ENCODE measurements around the gene PCMT1. TPM values are rescaled to one million over a fixed set of nuclear protein-coding genes. Genes with fewer than 3 reads are reported as not detected.

PCMT1 gene
- total RNA-seq, 6 experiments from 2014 or later = 40.7 to 84.5 (median 47.7) TPM

DNA sequence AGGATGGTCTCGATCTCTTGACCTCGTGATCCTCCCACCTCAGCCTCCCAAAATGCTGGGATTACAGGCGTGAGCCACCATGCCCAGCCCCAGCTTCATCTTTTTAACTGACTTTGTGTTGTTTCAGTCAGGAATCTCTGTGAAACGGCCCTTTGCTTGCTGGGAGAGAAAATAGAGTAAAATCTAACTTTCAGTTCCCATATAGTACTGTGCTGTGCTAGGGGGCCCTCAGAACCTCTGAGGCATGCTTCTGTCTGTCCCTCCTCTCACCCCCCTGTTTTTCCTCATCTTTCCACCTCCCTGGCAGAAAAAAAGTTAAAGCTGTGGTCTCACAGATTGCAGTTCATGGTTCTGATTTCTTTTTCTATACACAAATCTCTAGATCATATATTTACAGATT lies 66.2 kb downstream of the PCMT1 start:
- peaks cover 0 to 7% (median 0%) of the 10 kb centered on the region in 4 donors for H3K36me3 ChIP-seq
- H3K27ac ChIP-seq = no peak overlapping the region
- TF ChIP-seq POLR2A (IDR thresholded peaks at IDR 0.05) = no peak
- TF ChIP-seq, protein P1, sequence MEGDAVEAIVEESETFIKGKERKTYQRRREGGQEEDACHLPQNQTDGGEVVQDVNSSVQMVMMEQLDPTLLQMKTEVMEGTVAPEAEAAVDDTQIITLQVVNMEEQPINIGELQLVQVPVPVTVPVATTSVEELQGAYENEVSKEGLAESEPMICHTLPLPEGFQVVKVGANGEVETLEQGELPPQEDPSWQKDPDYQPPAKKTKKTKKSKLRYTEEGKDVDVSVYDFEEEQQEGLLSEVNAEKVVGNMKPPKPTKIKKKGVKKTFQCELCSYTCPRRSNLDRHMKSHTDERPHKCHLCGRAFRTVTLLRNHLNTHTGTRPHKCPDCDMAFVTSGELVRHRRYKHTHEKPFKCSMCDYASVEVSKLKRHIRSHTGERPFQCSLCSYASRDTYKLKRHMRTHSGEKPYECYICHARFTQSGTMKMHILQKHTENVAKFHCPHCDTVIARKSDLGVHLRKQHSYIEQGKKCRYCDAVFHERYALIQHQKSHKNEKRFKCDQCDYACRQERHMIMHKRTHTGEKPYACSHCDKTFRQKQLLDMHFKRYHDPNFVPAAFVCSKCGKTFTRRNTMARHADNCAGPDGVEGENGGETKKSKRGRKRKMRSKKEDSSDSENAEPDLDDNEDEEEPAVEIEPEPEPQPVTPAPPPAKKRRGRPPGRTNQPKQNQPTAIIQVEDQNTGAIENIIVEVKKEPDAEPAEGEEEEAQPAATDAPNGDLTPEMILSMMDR (IDR thresholded peaks at IDR 0.05) = no peak
- H3K4me1 ChIP-seq = no peaks in the 10 kb centered on the region
- H3K9me3 ChIP-seq = no peaks in the 10 kb centered on the region
- 88% methylated on average over 2 of the region's 4 CpGs for WGBS (ENCODE audit: insufficient coverage, low coverage, low lambda C conversion rate, missing lambda C conversion rate)
- no peak overlapping the region for H3K4me3 ChIP-seq
- DNase-seq (no peak), ATAC-seq (no peak)
- intact Hi-C loops (cut with DNase I) = no loop called here
- H3K27me3 ChIP-seq = no peaks in the 10 kb centered on the region

DNA sequence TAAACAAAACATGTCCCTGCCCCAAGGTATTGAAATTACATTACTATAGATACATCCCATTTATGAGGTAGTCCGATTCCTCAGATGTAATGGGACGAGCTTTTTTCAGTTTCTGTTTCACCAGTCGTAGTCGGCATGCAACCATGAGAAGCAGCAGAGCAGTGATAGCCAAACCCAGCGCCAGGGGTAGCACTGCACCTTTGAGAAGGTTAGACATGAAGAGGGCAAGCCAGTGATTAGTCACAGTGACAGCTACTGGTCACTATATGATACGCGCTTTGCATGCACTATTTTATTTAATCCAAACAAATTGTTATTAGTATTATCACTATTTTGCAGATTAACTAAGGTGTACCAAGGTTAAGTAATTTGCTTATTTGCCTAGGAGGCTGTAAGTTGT lies 71.0 kb downstream of the PCMT1 start:
- Histone ChIP-seq H3K9me3 (no peaks in the 10 kb centered on the region), H3K4me1 (no peaks in the 10 kb centered on the region), H3K27me3 (no peaks in the 10 kb centered on the region), H3K4me3 (no peak overlapping the region), H3K36me3 (no peaks in the 10 kb centered on the region), H3K27ac (no peak overlapping the region)
- intact Hi-C loops (cut with DNase I) = no loop called here
- WGBS (ENCODE audit: insufficient coverage, low coverage, low lambda C conversion rate, missing lambda C conversion rate) = 91% methylated on average over 7 of the region's 7 CpGs
- ATAC-seq = no peak
- DNase-seq = no peak
- TF ChIP-seq, protein P1 (IDR thresholded peaks at IDR 0.05) = no peak
- TF ChIP-seq POLR2A (IDR thresholded peaks at IDR 0.05) = no peak

DNA sequence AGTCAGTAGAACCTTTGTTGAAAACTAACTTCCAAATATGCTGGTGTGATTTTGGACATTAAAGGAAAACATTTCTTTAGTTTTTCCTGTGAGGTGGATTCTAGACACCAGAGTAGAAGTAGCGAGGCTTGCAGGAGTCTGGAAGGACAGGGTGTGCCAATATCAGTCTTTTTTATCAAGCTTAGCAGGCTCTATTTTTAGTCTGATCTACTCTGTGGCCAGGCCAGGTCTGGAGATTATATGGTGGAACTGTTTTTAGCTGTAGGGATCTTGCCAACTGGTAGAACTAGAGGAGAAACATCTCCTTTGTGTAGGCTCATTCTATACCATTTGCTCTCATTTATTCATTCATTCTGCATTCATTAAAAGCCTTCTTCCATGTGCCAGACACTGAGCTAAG lies 72.0 kb downstream of the PCMT1 start:
- Histone ChIP-seq H3K4me1 (no peaks in the 10 kb centered on the region), H3K36me3 (peaks cover 0 to 4% (median 0%) of the 10 kb centered on the region in 4 donors), H3K4me3 (no peak overlapping the region), H3K27me3 (no peaks in the 10 kb centered on the region), H3K27ac (no peak overlapping the region), H3K9me3 (no peaks in the 10 kb centered on the region)
- intact Hi-C loops (cut with DNase I) = no loop called here
- no peak for ATAC-seq
- TF ChIP-seq POLR2A (IDR thresholded peaks at IDR 0.05) = no peak
- TF ChIP-seq, protein P1 (IDR thresholded peaks at IDR 0.05) = no peak
- DNase-seq = no peak
- WGBS (ENCODE audit: insufficient coverage, low coverage, low lambda C conversion rate, missing lambda C conversion rate) = 91% methylated on average over 1 of the region's 1 CpG

DNA sequence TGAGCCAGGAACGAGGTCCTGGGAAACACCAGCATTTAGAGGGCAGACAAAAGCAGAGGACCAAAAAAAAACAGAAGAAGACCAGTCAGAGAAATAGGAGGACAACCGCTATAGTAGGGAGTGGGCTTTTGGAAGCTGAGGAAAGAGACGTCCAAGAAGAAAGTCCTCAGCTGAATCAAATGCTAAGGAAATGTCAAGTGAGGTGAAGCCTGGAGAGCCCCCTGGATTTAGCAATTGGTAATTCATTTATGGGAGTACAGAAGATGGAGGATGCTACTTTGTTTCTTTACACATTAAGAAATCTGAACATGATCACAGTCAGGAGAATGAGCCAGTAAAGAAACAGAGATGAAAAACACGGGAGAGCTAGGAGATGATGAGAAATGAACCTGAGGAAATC lies 73.5 kb downstream of the PCMT1 start:
- DNase-seq (no peak), ATAC-seq (no peak)
- no peaks in the 10 kb centered on the region for H3K4me1 ChIP-seq
- H3K27me3 ChIP-seq = no peaks in the 10 kb centered on the region
- no peak overlapping the region for H3K4me3 ChIP-seq
- H3K27ac ChIP-seq = no peak overlapping the region
- intact Hi-C loops (cut with DNase I) = no loop called here
- peaks cover 0 to 4% (median 0%) of the 10 kb centered on the region in 4 donors for H3K36me3 ChIP-seq
- TF ChIP-seq, protein P1 (IDR thresholded peaks at IDR 0.05) = no peak
- TF ChIP-seq POLR2A (IDR thresholded peaks at IDR 0.05) = no peak
- 75% methylated on average over 3 of the region's 4 CpGs for WGBS (ENCODE audit: insufficient coverage, low coverage, low lambda C conversion rate, missing lambda C conversion rate)
- no peaks in the 10 kb centered on the region for H3K9me3 ChIP-seq

DNA sequence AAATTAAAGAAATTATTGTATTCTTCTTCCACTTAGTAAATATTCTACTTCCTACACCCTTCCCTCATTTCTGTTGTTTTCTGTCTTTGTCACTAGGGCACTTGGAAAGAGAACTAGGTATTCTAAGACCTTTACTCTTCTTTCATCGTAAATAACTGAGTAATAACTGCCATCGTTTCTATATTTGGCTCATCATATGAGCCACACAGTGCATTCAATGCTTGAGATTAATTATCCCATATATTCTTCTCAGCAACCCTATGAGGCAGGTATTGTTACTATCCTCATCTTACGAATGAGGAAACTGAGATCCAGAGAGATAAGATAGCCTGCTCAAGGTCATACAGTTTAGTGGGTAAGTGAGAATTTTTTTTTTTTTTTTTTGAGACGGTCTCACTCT lies 75.8 kb downstream of the PCMT1 start:
- 86% methylated on average over 4 of the region's 4 CpGs for WGBS (ENCODE audit: insufficient coverage, low coverage, low lambda C conversion rate, missing lambda C conversion rate)
- no peaks in the 10 kb centered on the region for H3K9me3 ChIP-seq
- H3K27me3 ChIP-seq = no peaks in the 10 kb centered on the region
- H3K36me3 ChIP-seq = peaks cover 0 to 4% (median 0%) of the 10 kb centered on the region in 4 donors
- no peak for ATAC-seq
- TF ChIP-seq POLR2A (IDR thresholded peaks at IDR 0.05) = no peak
- TF ChIP-seq, protein P1 (IDR thresholded peaks at IDR 0.05) = no peak
- H3K4me3 ChIP-seq = no peak overlapping the region
- H3K4me1 ChIP-seq = no peaks in the 10 kb centered on the region
- DNase-seq = no peak
- no peak overlapping the region for H3K27ac ChIP-seq
- intact Hi-C loops (cut with DNase I) = no loop called here

All from right lobe of liver (tissue), 6 donors.